HG03103 (cell line): ENCODE measurements around the gene ZNF569.
"Not testable (repeated sequence)": the region's sequence is repeated elsewhere in the genome, so short reads cannot be mapped to it uniquely, and the experiment has no call there.

Experiments used
- ATAC-seq: cut with Tn5 transposase; IDR thresholded peaks from one replicate; pipeline ENCODE4 v1.9.1; 2021; ENCODE audit warnings: low read depth; ENCODE audit not compliant: unreplicated experiment

Gene ZNF569

DNA sequence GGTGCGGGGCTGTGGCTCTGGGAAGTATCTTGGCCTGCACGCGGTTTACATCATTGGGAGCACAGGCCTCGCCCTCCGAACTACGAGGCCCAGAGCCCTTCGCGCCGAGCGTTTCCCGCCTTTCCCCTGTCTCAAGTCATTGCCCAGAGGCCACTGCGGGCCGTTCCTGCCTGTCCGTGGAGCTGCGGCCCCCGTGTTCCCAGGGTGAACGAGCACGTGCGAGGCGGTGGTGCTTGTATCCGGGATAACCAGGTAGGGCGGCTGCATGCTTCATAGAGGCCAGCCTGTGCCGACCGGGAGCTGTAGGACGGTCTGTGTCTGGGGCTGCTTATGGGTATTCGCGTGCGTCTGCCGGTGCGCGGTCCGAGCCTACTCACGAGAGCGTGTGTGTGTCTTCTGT is 63.8 kb downstream of the ZNF569 start:
- ATAC-seq: no peak

GRCh38 chr19:37401078-37401477 is 66.2 kb downstream of the ZNF569 start:
- no peak for ATAC-seq

DNA sequence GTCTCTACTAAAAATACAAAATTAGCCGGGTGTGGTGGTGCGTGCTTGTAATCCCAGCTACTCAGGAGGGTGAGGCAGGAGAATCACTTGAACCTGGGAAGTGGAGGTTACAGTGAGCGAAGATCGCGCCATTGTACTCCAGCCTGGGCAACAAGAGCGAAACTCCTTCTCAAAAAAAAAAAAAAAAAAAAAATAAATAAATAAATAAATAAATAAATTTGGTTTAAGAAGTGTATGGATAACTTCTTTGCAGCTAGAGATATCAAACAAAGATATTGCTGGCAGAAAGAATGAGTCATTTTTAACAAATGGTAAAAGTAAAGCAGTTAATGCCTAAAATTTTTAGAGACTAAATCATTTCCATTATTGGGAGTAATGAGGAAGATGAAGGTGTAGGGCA is 75.8 kb downstream of the ZNF569 start:
- not testable (repeated sequence) for ATAC-seq

GRCh38 chr19:37389234-37389633 is 78.0 kb downstream of the ZNF569 start:
- no peak for ATAC-seq

DNA sequence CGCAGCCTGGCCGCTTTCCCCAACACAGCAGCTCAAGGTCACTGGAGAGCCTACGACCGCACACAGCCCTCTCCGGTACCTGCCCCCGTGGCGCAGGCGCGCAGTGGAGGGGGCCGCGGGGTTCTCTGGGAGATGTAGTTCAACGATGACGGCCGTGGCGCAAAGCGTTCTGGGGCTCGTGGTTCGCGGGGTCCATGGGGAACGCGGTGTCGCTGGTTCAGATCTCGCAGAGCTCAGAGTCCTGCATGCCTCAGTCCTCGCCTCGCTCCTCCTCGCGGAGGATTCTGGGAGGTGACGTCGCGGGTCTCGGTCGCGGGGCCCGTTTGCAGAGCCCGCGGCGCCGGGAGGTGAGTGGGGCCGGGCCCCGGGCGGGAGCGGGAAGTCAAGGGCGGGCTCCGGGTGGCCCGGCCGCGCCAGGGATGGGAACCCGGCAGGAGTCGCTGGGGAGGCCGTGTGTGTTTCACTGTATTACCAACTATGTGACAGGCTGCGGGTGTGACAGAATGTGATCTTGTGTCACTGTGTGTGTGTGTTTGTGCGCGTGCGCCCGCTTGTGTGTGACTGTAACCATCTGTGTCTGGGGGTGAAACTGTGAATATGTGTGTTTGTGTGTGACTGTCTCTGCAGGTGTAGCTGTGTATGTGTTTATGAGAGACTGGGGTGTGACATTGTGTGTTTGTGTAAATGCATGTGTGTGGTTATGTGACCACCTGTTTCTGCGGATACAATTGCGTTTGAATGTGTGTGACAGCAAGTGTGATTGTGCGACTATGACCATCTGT is 96.2 kb downstream of the ZNF569 start, which contains the start of gene ZNF527:
Gene ZNF527 (plus strand): TSS at position 220 of the 782 bp plus-strand sequence. CDS start 3,100 bp downstream, outside the sequence.
- ATAC-seq: peak; percentile 94

GRCh38 chr19:37370386-37370879 is 96.8 kb downstream of the ZNF569 start:
- ATAC-seq: peak; percentile 20

DNA sequence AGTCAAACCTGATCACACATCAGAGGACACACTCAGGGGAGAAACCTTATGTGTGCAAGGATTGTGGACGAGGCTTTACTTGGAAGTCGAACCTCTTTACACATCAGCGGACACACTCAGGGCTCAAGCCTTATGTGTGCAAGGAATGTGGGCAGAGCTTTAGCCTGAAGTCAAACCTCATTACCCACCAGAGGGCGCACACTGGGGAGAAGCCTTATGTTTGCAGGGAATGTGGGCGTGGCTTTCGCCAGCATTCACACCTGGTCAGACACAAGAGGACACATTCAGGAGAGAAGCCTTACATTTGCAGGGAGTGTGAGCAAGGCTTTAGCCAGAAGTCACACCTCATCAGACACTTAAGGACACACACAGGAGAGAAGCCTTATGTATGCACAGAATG is 104.5 kb downstream of the ZNF569 start:
- ATAC-seq: no peak

GRCh38 chr19:37361994-37362393 is 105.2 kb downstream of the ZNF569 start:
- no peak for ATAC-seq
